CD4-positive, alpha-beta T cell (primary cell): Measurements from ENCODE around the gene MX2. TPM values are rescaled to one million over a fixed set of nuclear protein-coding genes. Genes with fewer than 3 reads are reported as not detected.
A peak's percentile ranks its signal among the peaks of the same experiment; 100 is the strongest.

ENCODE experiments used
- ATAC-seq: fragments of 200-7000 bp; cut with Tn5 transposase; one replicate; pipeline ENCODE4 v1.10.0; 2022; ENCODE audit warnings: mild to moderate bottlenecking; ENCODE audit not compliant: poor library complexity
- CTCF ChIA-PET: fragments of 350-600 bp; sonication (Branson Sonifier 250); formaldehyde crosslinking; loops from one replicate; lab custom pipeline; 2021; ENCODE audit warnings: antibody characterized with exemption, inconsistent platforms; lab: Charles Lee
- POLR2A ChIA-PET: fragments of 350-600 bp; sonication (Branson Sonifier 250); formaldehyde crosslinking; loops from one replicate; lab custom pipeline; 2021; ENCODE audit warnings: antibody characterized with exemption, inconsistent platforms; lab: Charles Lee
- DNase-seq, 14 experiments: peaks; one replicate each; pipeline ENCODE4 v3.0.0-alpha.2; 2013 to 2020; ENCODE audit warnings: mixed read lengths in 2 of 14
- H3K27ac ChIP-seq, 2 donors: one replicate each; pipeline versions ENCODE4 v1.5.1 to v1.7.0; 2013; ENCODE audit warnings: low read length in 2 of 2, low read depth in 1 of 2, mild to moderate bottlenecking in 1 of 2
- H3K27me3 ChIP-seq, 2 experiments: 1 replicate in 1 of 2; 2 replicates in 1 of 2; pipeline versions ENCODE4 v1.6.1 to v1.7.0; 2013; ENCODE audit warnings: low read length in 2 of 2, control low read depth in 1 of 2, mild to moderate bottlenecking in 1 of 2, moderate library complexity in 1 of 2; ENCODE audit not compliant: insufficient read depth in 2 of 2, control insufficient read depth in 1 of 2
- H3K36me3 ChIP-seq: one replicate; pipeline ENCODE4 v1.6.1; 2013; ENCODE audit warnings: low read length, control low read depth; ENCODE audit not compliant: insufficient read depth
- H3K4me1 ChIP-seq: one replicate; pipeline ENCODE4 v1.6.1; 2013; ENCODE audit warnings: low read length, control low read depth; ENCODE audit not compliant: insufficient read depth
- H3K4me3 ChIP-seq: one replicate; pipeline ENCODE4 v1.5.1; 2013; ENCODE audit warnings: mild to moderate bottlenecking, low read length, moderate library complexity
- H3K9me3 ChIP-seq, 2 experiments: 1 replicate in 1 of 2; 2 replicates in 1 of 2; pipeline versions ENCODE4 v1.6.1 to v1.7.0; 2013; ENCODE audit warnings: low read length in 2 of 2, mild to moderate bottlenecking in 2 of 2, control low read depth in 1 of 2, moderate library complexity in 1 of 2; ENCODE audit not compliant: control insufficient read depth in 1 of 2, insufficient read depth in 1 of 2
- H3K27ac Mint-ChIP-seq: one replicate; pipeline ENCODE4 v1.8.0; 2020; ENCODE audit warnings: mixed read lengths
- H3K27me3 Mint-ChIP-seq: one replicate; pipeline ENCODE4 v1.8.0; 2021; ENCODE audit warnings: mixed read lengths
- H3K36me3 Mint-ChIP-seq: one replicate; pipeline ENCODE4 v1.8.0; 2021; ENCODE audit warnings: low read depth, mixed read lengths
- H3K4me1 Mint-ChIP-seq: one replicate; pipeline ENCODE4 v1.8.0; 2021; ENCODE audit warnings: low read depth, mixed read lengths
- H3K4me3 Mint-ChIP-seq: one replicate; pipeline ENCODE4 v1.8.0; 2020; ENCODE audit warnings: mild to moderate bottlenecking, mixed read lengths
- H3K9me3 Mint-ChIP-seq: one replicate; pipeline ENCODE4 v1.8.0; 2020; ENCODE audit warnings: mixed read lengths
- intact Hi-C, 2 experiments: fragments of 100-400 bp; cut with DNase I in 1 of 2; cut with micrococcal nuclease in 1 of 2; formaldehyde crosslinking; loops; one replicate each; pipeline versions ENCODE4 v1.15.1 to v1.9.0; 2023 to 2025; cut with DNase I, micrococcal nuclease
- total RNA-seq, 174 experiments: library from RNA in 2 of 174; stranded (reverse) in 2 of 174; gene quantifications; one replicate each; pipeline ENCODE4 v1.2.3 and lab custom pipeline; 2021 to 2026
- TF ChIP-seq, protein P1 (sequence below): fragments of 200-600 bp; IDR thresholded peaks from one replicate; pipeline ENCODE4 v1.8.0; 2022; ENCODE audit warnings: antibody characterized with exemption, mild to moderate bottlenecking

MX2 gene
- total RNA-seq, 2 experiments from 2014 or later, result 77.8 to 87.1 TPM

DNA sequence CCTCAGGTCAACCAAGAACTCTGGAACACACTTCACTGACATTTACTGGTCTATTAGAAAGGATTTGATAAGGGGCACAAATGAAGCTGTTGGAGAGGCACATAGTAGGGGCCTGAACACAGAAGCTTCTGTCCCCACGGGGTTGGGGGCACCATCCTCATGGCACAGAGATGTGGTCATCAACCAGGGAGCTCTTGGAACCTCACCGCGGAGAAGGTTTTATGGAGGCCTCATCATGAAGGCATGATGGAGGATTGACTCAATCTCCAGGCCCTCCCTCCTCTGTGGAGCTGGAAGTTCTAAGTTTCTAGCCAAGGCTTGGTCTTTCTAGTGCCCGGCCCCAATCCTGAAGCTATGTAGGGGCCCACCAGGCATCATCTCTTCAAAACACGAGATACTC is 87.8 kb downstream of the MX2 start:
- Mint-ChIP-seq H3K27ac (no peak overlapping the region), H3K4me3 (no peak overlapping the region), H3K9me3 (no peaks in the 10 kb centered on the region), H3K4me1 (peaks cover 4% of the 10 kb centered on the region), H3K36me3 (peaks cover 99% of the 10 kb centered on the region), H3K27me3 (no peaks in the 10 kb centered on the region)
- no peak overlapping the region for H3K27ac ChIP-seq
- no peaks in the 10 kb centered on the region for H3K4me1 ChIP-seq
- CTCF ChIA-PET, result no interaction called here
- TF ChIP-seq, protein P1, sequence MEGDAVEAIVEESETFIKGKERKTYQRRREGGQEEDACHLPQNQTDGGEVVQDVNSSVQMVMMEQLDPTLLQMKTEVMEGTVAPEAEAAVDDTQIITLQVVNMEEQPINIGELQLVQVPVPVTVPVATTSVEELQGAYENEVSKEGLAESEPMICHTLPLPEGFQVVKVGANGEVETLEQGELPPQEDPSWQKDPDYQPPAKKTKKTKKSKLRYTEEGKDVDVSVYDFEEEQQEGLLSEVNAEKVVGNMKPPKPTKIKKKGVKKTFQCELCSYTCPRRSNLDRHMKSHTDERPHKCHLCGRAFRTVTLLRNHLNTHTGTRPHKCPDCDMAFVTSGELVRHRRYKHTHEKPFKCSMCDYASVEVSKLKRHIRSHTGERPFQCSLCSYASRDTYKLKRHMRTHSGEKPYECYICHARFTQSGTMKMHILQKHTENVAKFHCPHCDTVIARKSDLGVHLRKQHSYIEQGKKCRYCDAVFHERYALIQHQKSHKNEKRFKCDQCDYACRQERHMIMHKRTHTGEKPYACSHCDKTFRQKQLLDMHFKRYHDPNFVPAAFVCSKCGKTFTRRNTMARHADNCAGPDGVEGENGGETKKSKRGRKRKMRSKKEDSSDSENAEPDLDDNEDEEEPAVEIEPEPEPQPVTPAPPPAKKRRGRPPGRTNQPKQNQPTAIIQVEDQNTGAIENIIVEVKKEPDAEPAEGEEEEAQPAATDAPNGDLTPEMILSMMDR, result no peak
- H3K27me3 ChIP-seq, result no peaks in the 10 kb centered on the region
- no peak overlapping the region for H3K4me3 ChIP-seq
- ATAC-seq (no peak), DNase-seq (peak in 1 of 14 experiments; percentile 32)
- peaks cover 72% of the 10 kb centered on the region for H3K36me3 ChIP-seq
- POLR2A ChIA-PET, result no interaction called here
- intact Hi-C loops, result no loop called here
- no peaks in the 10 kb centered on the region for H3K9me3 ChIP-seq

DNA sequence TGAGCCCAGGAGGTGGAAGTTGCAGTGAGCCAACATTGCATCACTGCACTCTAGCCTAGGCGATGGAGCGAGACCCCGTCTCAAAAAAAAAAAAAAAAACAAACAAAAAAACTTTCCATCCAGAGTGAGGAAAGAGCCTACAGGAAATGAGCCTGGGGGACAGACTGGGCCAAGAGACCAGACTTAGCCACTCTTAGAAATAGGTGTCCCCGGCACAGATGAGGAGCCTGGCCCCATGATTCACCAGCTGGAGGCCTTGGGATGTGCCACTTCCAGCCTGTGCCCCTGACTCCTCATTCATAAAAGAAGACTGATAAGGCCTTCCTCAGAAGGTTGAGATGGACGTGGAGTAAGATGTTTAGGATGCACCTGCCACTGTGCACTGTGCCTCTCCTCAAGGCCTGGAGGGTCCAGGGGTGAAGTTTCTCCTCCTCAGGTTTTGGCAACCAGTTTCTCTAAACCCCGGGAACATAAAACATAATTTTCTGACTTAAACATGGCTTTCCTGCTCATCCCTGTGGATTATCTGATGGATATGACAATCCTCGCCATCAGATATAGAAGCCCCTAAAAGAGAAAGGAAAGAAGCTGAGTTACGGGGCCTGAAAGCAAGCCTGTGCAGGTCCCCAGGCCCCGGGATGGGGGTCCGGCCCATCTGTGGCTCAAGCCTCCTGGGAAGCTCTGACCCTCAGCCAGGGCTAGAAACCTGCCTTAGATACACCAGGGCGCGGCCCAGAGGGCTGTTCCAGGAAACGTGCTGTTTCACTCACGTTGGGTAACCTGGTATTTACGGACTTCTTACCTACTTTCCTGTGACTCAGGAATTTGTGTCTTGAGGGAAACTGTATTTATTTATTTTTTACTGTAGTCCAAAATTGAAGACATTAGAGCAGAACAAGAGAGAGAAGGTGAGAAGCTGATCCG is 90.2 kb downstream of the MX2 start:
- H3K4me1 ChIP-seq, result no peaks in the 10 kb centered on the region
- H3K27me3 ChIP-seq, result no peaks in the 10 kb centered on the region
- peak in 1 of 14 experiments; percentile 40 for DNase-seq
- Mint-ChIP-seq H3K4me3 (no peak overlapping the region), H3K4me1 (peaks cover 4% of the 10 kb centered on the region), H3K9me3 (no peaks in the 10 kb centered on the region), H3K36me3 (peaks cover 97% of the 10 kb centered on the region), H3K27ac (peak overlapping the region; percentile 39), H3K27me3 (no peaks in the 10 kb centered on the region)
- no peak for ATAC-seq
- ChIA-PET CTCF (no interaction called here), POLR2A (no interaction called here)
- H3K4me3 ChIP-seq, result no peak overlapping the region
- TF ChIP-seq, protein P1, result no peak
- no peaks in the 10 kb centered on the region for H3K9me3 ChIP-seq
- intact Hi-C loops, result no loop called here
- H3K36me3 ChIP-seq, result peaks cover 66% of the 10 kb centered on the region
- no peak overlapping the region for H3K27ac ChIP-seq

DNA sequence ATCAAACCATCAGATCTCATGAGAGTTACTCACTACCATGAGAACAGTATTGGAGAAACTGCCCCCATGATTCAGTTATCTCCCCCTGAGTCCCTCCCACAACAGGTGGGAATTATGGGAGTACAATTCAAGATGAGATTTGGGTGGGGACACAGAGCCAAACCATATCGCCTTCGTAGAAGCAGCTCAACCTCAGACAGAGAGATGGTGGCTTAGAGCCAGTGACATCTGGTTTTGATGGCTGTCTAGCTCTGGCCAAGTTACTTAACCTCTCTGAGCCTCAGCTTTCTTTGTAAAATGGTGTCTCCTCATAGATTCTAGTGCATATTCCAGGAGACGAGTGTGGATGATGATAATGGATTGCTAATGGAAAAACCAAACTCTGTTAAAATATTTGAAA is 91.4 kb downstream of the MX2 start:
- H3K9me3 ChIP-seq, result no peaks in the 10 kb centered on the region
- H3K27me3 Mint-ChIP-seq, result no peaks in the 10 kb centered on the region
- no peaks in the 10 kb centered on the region for H3K9me3 Mint-ChIP-seq
- intact Hi-C loops, result no loop called here
- no peaks in the 10 kb centered on the region for H3K27me3 ChIP-seq
- ATAC-seq (no peak), DNase-seq (peak in 1 of 14 experiments; percentile 26)
- no peak overlapping the region for H3K4me3 ChIP-seq
- ChIA-PET POLR2A (no interaction called here), CTCF (no interaction called here)
- no peak overlapping the region for H3K27ac ChIP-seq
- H3K36me3 ChIP-seq, result peaks cover 68% of the 10 kb centered on the region
- H3K4me1 ChIP-seq, result no peaks in the 10 kb centered on the region
- H3K27ac Mint-ChIP-seq, result peak overlapping the region; percentile 39
- peaks cover 4% of the 10 kb centered on the region for H3K4me1 Mint-ChIP-seq
- no peak overlapping the region for H3K4me3 Mint-ChIP-seq
- TF ChIP-seq, protein P1, result no peak
- peaks cover 97% of the 10 kb centered on the region for H3K36me3 Mint-ChIP-seq
